T-cell (primary cell): Measurements from ENCODE around the gene IL1RL1. TPM values are rescaled to one million over a fixed set of nuclear protein-coding genes. Genes with fewer than 3 reads are reported as not detected.

Source experiments
- ATAC-seq, 4 experiments: fragments of 200-7000 bp in 3 of 4; fragments of 150-1000 bp in 1 of 4; cut with Tn5 transposase; replicated peaks in 1 of 4; 1 replicate in 3 of 4; 2 replicates in 1 of 4; pipeline ENCODE4 v1.10.0; 2021; ENCODE audit warnings: moderate library complexity in 3 of 4, mild to moderate bottlenecking in 2 of 4, moderate number of reproducible peaks in 1 of 4
- CTCF ChIA-PET, 2 donors: fragments of 300-600 bp; sonication (Branson Sonifier 250); formaldehyde crosslinking; loops; one replicate each; lab custom pipeline; 2022; ENCODE audit warnings: antibody characterized with exemption in 2 of 2; lab: Charles Lee
- POLR2A ChIA-PET, 2 donors: fragments of 300-600 bp; sonication (Branson Sonifier 250); formaldehyde crosslinking; loops; one replicate each; lab custom pipeline; 2022; ENCODE audit warnings: antibody characterized with exemption in 2 of 2; lab: Charles Lee
- DNase-seq, 35 experiments: peaks; one replicate each; pipeline versions ENCODE4 v3.0.0 to v3.0.0-alpha.2; 2013 to 2023
- H3K27ac ChIP-seq: one replicate; pipeline ENCODE4 v1.5.1; 2013; ENCODE audit warnings: low read length
- H3K27me3 ChIP-seq, 2 experiments: replicated peaks in 1 of 2; 1 replicate in 1 of 2; 2 replicates in 1 of 2; pipeline versions ENCODE4 v1.6.1 to v1.7.0; 2013; ENCODE audit warnings: low read length in 1 of 2, mixed read lengths in 1 of 2; ENCODE audit not compliant: control insufficient read depth in 2 of 2, insufficient read depth in 2 of 2; ENCODE audit errors: extremely low read depth in 1 of 2
- H3K36me3 ChIP-seq, 2 donors: 1 replicate in 1 of 2; 2 replicates in 1 of 2; pipeline versions ENCODE4 v1.6.1 to v1.7.0; 2013; ENCODE audit warnings: low read length in 1 of 2; ENCODE audit not compliant: control insufficient read depth in 2 of 2, insufficient read depth in 1 of 2; ENCODE audit errors: extremely low read depth in 1 of 2
- H3K4me1 ChIP-seq, 2 experiments: 1 replicate in 1 of 2; 2 replicates in 1 of 2; pipeline versions ENCODE4 v1.6.1 to v1.7.0; 2013; ENCODE audit warnings: low read length in 2 of 2, mixed read lengths in 1 of 2; ENCODE audit not compliant: insufficient read depth in 2 of 2, control insufficient read depth in 1 of 2; ENCODE audit errors: extremely low read depth in 1 of 2
- H3K4me3 ChIP-seq, 2 donors: 1 replicate in 1 of 2; 2 replicates in 1 of 2; pipeline versions ENCODE4 v1.5.1 to v1.7.0; 2013; ENCODE audit warnings: mild to moderate bottlenecking in 2 of 2, low read length in 1 of 2, moderate library complexity in 1 of 2; ENCODE audit not compliant: control insufficient read depth in 1 of 2; ENCODE audit errors: extremely low read depth in 1 of 2
- H3K9me3 ChIP-seq: 2 replicates; pipeline ENCODE4 v1.7.0; 2013
- H3K27ac Mint-ChIP-seq, 2 donors: one replicate each; pipeline ENCODE4 v1.8.0; 2020 to 2021; ENCODE audit warnings: mild to moderate bottlenecking in 2 of 2, mixed read lengths in 2 of 2
- H3K27me3 Mint-ChIP-seq, 2 donors: one replicate each; pipeline ENCODE4 v1.8.0; 2021 to 2022; ENCODE audit warnings: mixed read lengths in 2 of 2
- H3K36me3 Mint-ChIP-seq: one replicate; pipeline ENCODE4 v1.8.0; 2021; ENCODE audit warnings: mixed read lengths
- H3K4me1 Mint-ChIP-seq, 3 donors: one replicate each; pipeline ENCODE4 v1.8.0; 2020 to 2022; ENCODE audit warnings: mixed read lengths in 3 of 3, mild to moderate bottlenecking in 1 of 3
- H3K4me3 Mint-ChIP-seq, 3 donors: one replicate each; pipeline ENCODE4 v1.8.0; 2020 to 2022; ENCODE audit warnings: mild to moderate bottlenecking in 3 of 3, mixed read lengths in 3 of 3, moderate library complexity in 3 of 3
- H3K9me3 Mint-ChIP-seq, 3 donors: one replicate each; pipeline ENCODE4 v1.8.0; 2020 to 2022; ENCODE audit warnings: mixed read lengths in 3 of 3
- WGBS: methylation state at CpG from one replicate; pipeline ENCODE4 v1.1.5; 2013; ENCODE audit warnings: missing lambda C conversion rate; ENCODE audit not compliant: insufficient coverage; 5-methylcytosine and 5-hydroxymethylcytosine counted together
- total RNA-seq, 35 experiments: library from RNA in 6 of 35; stranded (reverse) in 6 of 35; fragments of 120-200 nt in 1 of 35; gene quantifications; one replicate each; pipeline versions ENCODE4 v1.2.1 to v1.2.4 and lab custom pipeline; 2013 to 2026

IL1RL1 gene
- total RNA-seq, 5 donors from 2014 or later (not counting 1 experiment from before 2014, with no cell fraction given), result 0.15 to 1.4 (median 0.35) TPM

GRCh38 chr2:102346381-102347130 is 35.2 kb downstream of the IL1RL1 start:
- no peaks in the 10 kb centered on the region for H3K9me3 Mint-ChIP-seq
- no peak overlapping the region for H3K27ac Mint-ChIP-seq
- Histone ChIP-seq H3K36me3 (no peaks in the 10 kb centered on the region), H3K27ac (no peak overlapping the region), H3K4me3 (no peak overlapping the region), H3K4me1 (no peaks in the 10 kb centered on the region), H3K9me3 (no peaks in the 10 kb centered on the region), H3K27me3 (peaks cover 0 to 4% of the 10 kb centered on the region in 2 experiments)
- H3K27me3 Mint-ChIP-seq, result peaks cover 0 to 3% of the 10 kb centered on the region in 2 donors
- no peaks in the 10 kb centered on the region for H3K36me3 Mint-ChIP-seq
- ChIA-PET POLR2A (no interaction called here), CTCF (interaction anchor here in 1 of 2 donors (0.6 kb wide), 1 partner anchor 389 kb away, joined by 3 read pairs; no protein-coding TSS in a partner anchor)
- no peak for DNase-seq
- no peaks in the 10 kb centered on the region for H3K4me1 Mint-ChIP-seq
- no peak for ATAC-seq
- no CpG with 5 or more reads among the region's 7 CpGs for WGBS
- H3K4me3 Mint-ChIP-seq, result no peak overlapping the region

DNA sequence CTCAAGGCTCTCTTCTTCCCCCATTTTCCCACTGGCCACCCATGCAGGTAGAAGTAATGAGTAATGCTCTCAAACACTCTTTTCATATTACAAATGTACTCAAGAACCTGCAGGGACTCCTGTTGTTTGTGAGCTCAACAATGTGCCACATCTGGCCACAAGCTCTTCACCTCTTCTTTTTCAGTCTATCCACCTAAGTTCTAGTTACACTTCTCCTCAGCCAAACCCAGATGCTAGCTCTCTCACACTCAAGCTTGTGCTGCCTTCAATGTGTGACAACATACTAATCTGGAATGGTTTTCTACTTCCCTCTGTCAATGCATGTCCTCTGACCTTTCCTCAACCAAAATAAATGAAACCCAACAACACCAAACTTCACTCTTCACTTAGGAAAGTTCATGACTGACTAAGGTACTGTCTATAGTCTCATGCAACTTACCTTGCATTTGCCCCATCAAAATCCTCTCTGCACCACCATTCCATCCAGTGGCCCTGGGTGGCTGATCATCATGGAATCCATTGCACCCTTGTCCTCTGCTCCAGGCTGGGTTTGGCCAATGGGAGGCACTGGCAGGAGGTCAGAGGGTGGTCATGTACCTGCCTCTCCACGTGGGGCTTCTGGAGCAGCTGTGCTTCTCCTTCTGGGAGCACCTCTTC is 38.9 kb downstream of the IL1RL1 start:
- POLR2A ChIA-PET, result no interaction called here
- CTCF ChIA-PET, result interaction anchor here (0.6 to 1.1 kb wide), 4 partner anchors 19 to 1887 kb away, joined by 3 to 5 read pairs (median 3); no protein-coding TSS in a partner anchor
- no peak for ATAC-seq

DNA sequence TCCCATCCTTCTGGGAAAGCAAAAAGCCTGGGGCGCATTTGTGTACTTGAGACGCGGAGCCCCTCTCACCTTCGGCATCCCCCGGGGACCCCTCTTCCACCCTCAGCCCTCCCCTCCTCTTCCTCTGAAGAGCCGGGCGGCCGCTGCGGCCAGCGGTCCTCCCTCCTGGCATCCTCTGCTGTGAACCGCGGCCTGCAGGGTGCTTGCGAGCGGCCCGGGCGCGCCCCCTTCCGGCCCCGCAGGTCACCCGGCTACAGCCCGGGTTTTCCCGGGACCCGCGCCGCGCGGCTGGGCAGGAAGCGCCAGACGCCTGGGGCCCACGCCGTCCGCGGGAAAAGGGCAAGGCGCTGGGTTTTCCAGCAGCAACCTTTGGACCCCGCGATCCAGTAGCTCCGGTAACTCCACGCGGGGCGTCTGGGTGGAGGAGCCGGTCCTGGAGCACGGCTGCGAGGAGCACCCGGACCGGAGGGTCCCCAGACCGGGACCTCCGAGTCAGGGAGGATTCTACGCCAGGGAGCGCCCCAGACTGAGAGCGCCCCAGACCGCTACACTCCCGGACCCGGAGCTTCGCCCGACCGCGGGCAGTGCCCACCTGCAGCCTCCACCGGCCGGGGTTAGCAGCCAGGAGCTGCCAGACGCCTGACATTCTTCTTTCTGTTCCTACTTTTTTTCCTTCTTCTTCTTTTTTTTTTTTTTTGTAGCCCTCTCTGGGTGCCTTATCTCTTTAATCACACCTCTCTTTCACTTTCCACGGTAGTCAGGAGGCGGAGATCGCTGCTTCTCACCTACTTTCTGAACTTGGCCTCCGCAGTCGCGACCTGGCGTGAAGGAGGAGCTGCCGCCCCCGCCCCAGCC is 44.4 kb downstream of the IL1RL1 start, which contains the start of gene IL18R1:
IL18R1 (plus strand) TSS at position 271 of the 855 bp plus-strand sequence. CDS start 6,865 bp downstream, outside the sequence.
- H3K4me1 Mint-ChIP-seq, result peaks cover 36 to 43% (median 41%) of the 10 kb centered on the region in 3 donors
- WGBS, result under 1% methylated on average over 66 of the region's 69 CpGs
- POLR2A ChIA-PET, result no interaction called here

More for the DNA sequence above, 38.9 kb downstream of the IL1RL1 start:
- no peaks in the 10 kb centered on the region for H3K9me3 ChIP-seq
- peaks cover 0 to 3% of the 10 kb centered on the region in 2 donors for H3K27me3 Mint-ChIP-seq
- H3K4me3 Mint-ChIP-seq, result no peak overlapping the region
- no peak overlapping the region for H3K4me3 ChIP-seq
- H3K36me3 Mint-ChIP-seq, result no peaks in the 10 kb centered on the region
- H3K36me3 ChIP-seq, result no peaks in the 10 kb centered on the region
- no peak overlapping the region for H3K27ac Mint-ChIP-seq
- peaks cover 0 to 4% of the 10 kb centered on the region in 2 experiments for H3K27me3 ChIP-seq
- H3K27ac ChIP-seq, result no peak overlapping the region
- WGBS, result 40% methylated on average over 1 of the region's 1 CpG
- H3K4me1 Mint-ChIP-seq, result peaks cover under 1 to 4% (median 1%) of the 10 kb centered on the region in 3 donors
- H3K4me1 ChIP-seq, result peaks cover under 1 to 3% of the 10 kb centered on the region in 2 experiments
- DNase-seq, result no peak
- H3K9me3 Mint-ChIP-seq, result no peaks in the 10 kb centered on the region

DNA sequence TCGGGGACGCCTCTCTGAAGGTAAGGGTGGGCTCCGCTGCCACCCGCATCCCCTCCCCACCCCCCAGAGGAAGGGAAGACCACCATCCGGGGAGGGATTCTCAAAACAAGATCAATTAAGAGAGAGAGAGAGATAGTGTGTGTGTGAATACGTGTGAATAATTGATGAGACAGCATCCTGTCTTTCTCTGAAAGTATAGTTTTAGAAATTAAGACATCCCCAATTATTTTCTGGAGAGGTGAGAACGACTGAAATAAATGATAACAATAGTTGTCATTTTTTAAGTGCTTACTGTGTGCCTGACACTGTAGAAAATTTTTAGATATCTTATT is 45.0 kb downstream of the IL1RL1 start:
- H3K36me3 Mint-ChIP-seq, result no peaks in the 10 kb centered on the region
- H3K27ac Mint-ChIP-seq, result peak overlapping the region; percentile 94 to 98
- no peaks in the 10 kb centered on the region for H3K27me3 Mint-ChIP-seq
- H3K4me3 Mint-ChIP-seq, result peak overlapping the region; percentile 95 to 98 (median 97)
- no peaks in the 10 kb centered on the region for H3K27me3 ChIP-seq
- peak overlapping the region; percentile 92 to 100 for H3K4me3 ChIP-seq
- WGBS, result no CpG with 5 or more reads among the region's 7 CpGs
- no peaks in the 10 kb centered on the region for H3K36me3 ChIP-seq
- ChIA-PET POLR2A (no interaction called here), CTCF (interaction anchor here (0.7 to 1.4 kb wide), 12 partner anchors 9 to 1115 kb away, joined by 3 to 6 read pairs (median 4); no protein-coding TSS in a partner anchor)
- peak overlapping the region; percentile 92 for H3K27ac ChIP-seq
- no peaks in the 10 kb centered on the region for H3K9me3 Mint-ChIP-seq
- H3K9me3 ChIP-seq, result no peaks in the 10 kb centered on the region
- ATAC-seq, result peak in 3 of 4 experiments; percentile 4 to 25 (median 19)
- peak in 2 of 35 experiments; percentile 36 to 52 for DNase-seq
- H3K4me1 ChIP-seq, result peaks cover 5 to 15% of the 10 kb centered on the region in 2 experiments
- H3K4me1 Mint-ChIP-seq, result peaks cover 36 to 48% (median 46%) of the 10 kb centered on the region in 3 donors

More for the DNA sequence above, 44.4 kb downstream of the IL1RL1 start, which contains the start of gene IL18R1:
- Mint-ChIP-seq H3K27ac (peak within 1 kb of the TSS; percentile 94 to 98), H3K27me3 (no peaks in the 10 kb centered on the region), H3K4me3 (peak within 1 kb of the TSS; percentile 95 to 98 (median 97)), H3K36me3 (no peaks in the 10 kb centered on the region), H3K9me3 (no peaks in the 10 kb centered on the region)
- ATAC-seq, result peak; percentile 88 to 91 (median 90)
- no peaks in the 10 kb centered on the region for H3K9me3 ChIP-seq
- H3K4me1 ChIP-seq, result peaks cover 5 to 15% of the 10 kb centered on the region in 2 experiments
- H3K27ac ChIP-seq, result peak within 1 kb of the TSS; percentile 92
- CTCF ChIA-PET, result interaction anchor here (0.7 to 1.4 kb wide), 13 partner anchors 9 to 1115 kb away, joined by 3 to 6 read pairs (median 4); no protein-coding TSS in a partner anchor
- no peaks in the 10 kb centered on the region for H3K27me3 ChIP-seq
- peak; percentile 15 to 85 (median 51) for DNase-seq
- H3K4me3 ChIP-seq, result peak within 1 kb of the TSS; percentile 92 to 100
- no peaks in the 10 kb centered on the region for H3K36me3 ChIP-seq

DNA sequence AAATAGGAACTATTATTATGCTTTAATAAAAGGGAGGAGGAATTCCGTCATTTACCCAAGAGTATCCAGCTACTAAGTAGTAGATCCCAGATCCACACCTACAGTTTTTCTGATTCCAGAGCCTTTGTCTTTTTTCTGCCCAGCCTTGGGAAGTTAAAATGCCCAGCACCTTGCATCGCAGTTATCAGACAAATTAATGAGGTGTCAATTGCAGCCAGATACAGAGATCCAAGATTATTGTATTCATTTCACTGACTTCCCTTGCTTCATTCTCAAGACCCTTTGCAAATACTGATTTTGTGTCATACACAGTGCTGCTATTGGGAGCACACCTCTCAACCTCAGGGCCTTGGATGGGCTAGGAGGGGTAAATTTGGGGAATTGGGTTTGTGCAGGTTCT is 45.4 kb downstream of the IL1RL1 start:
- Histone ChIP-seq H3K36me3 (no peaks in the 10 kb centered on the region), H3K27ac (peak overlapping the region; percentile 92), H3K4me1 (peaks cover 5 to 15% of the 10 kb centered on the region in 2 experiments), H3K27me3 (no peaks in the 10 kb centered on the region), H3K4me3 (peak overlapping the region in 1 of 2 donors; percentile 100), H3K9me3 (no peaks in the 10 kb centered on the region)
- H3K4me3 Mint-ChIP-seq, result peak overlapping the region; percentile 95 to 98 (median 97)
- POLR2A ChIA-PET, result no interaction called here
- H3K27me3 Mint-ChIP-seq, result no peaks in the 10 kb centered on the region
- CTCF ChIA-PET, result interaction anchor here (0.7 to 1.4 kb wide), 11 partner anchors 8 to 1116 kb away, joined by 3 to 6 read pairs (median 5); no protein-coding TSS in a partner anchor
- DNase-seq (no peak), ATAC-seq (no peak)
- peak overlapping the region; percentile 94 to 98 for H3K27ac Mint-ChIP-seq
- peaks cover 36 to 52% (median 50%) of the 10 kb centered on the region in 3 donors for H3K4me1 Mint-ChIP-seq
- H3K9me3 Mint-ChIP-seq, result no peaks in the 10 kb centered on the region
- H3K36me3 Mint-ChIP-seq, result peaks cover under 1% of the 10 kb centered on the region
- 57% methylated on average over 1 of the region's 2 CpGs for WGBS
